Upper lobe of left lung (tissue), 6 donors: ENCODE data around the gene CCDC172. TPM values are rescaled to one million over a fixed set of nuclear protein-coding genes. Genes with fewer than 3 reads are reported as not detected.

Experiments used
- ATAC-seq, 2 donors: fragments of 200-7000 bp; cut with Tn5 transposase; one replicate each; pipeline ENCODE4 v1.9.1; 2022; ENCODE audit warnings: mild to moderate bottlenecking in 2 of 2, moderate library complexity in 2 of 2; ENCODE audit not compliant: low FRiP score in 2 of 2
- DNase-seq, 2 donors: peaks; one replicate each; pipeline ENCODE4 v3.0.0-alpha.2; 2019 to 2020
- H3K27ac ChIP-seq, 4 donors: fragments of 200-600 bp; sonication (generic); one replicate each; pipeline ENCODE4 v1.5.1; 2016 to 2019
- H3K27me3 ChIP-seq, 4 donors: fragments of 200-600 bp; sonication (generic); one replicate each; pipeline ENCODE4 v1.5.1; 2017 to 2019
- H3K36me3 ChIP-seq, 4 donors: fragments of 200-600 bp; sonication (generic); one replicate each; pipeline ENCODE4 v1.5.1; 2016 to 2019
- H3K4me1 ChIP-seq, 4 donors: fragments of 200-600 bp; sonication (generic); one replicate each; pipeline ENCODE4 v1.5.1; 2018 to 2019
- H3K4me3 ChIP-seq, 4 donors: fragments of 200-600 bp; sonication (generic); one replicate each; pipeline ENCODE4 v1.5.1; 2017 to 2019; ENCODE audit warnings: mild to moderate bottlenecking in 2 of 4, moderate library complexity in 1 of 4
- H3K9me3 ChIP-seq, 4 donors: fragments of 200-600 bp; sonication (generic); one replicate each; pipeline ENCODE4 v1.5.1; 2018 to 2019
- EP300 ChIP-seq, 4 donors: sonication (generic); formaldehyde crosslinking; IDR thresholded peaks; one replicate each; pipeline ENCODE4 v1.5.1; 2017; ENCODE audit warnings: antibody characterized with exemption in 4 of 4, control low read depth in 2 of 4
- POLR2A ChIP-seq, 4 donors: fragments of 450-650 bp; IDR thresholded peaks; one replicate each; pipeline ENCODE4 v1.5.1; 2016 to 2017; ENCODE audit warnings: antibody characterized with exemption in 4 of 4, mild to moderate bottlenecking in 2 of 4
- POLR2AphosphoS5 ChIP-seq, 2 donors: sonication (generic); formaldehyde crosslinking; IDR thresholded peaks; one replicate each; pipeline ENCODE4 v1.5.1; 2017; ENCODE audit warnings: antibody characterized with exemption in 2 of 2
- WGBS, 2 donors: methylation state at CpG; one replicate each; pipeline ENCODE4 v1.1.5; 2017 to 2018; 5-methylcytosine and 5-hydroxymethylcytosine counted together
- total RNA-seq, 6 donors: library from RNA; depleted of rRNA in 4 of 6; stranded (reverse); fragments of >200 nt in 4 of 6; gene quantifications; one replicate each; pipeline versions ENCODE4 v1.1.0 to v1.2.1, GENCODE V29; 2016 to 2021
- TF ChIP-seq, protein P1 (sequence below), 6 experiments: fragments of 450-650 bp in 4 of 6; fragments of 200-600 bp in 2 of 6; sonication (generic) in 2 of 6; IDR thresholded peaks; one replicate each; pipeline ENCODE4 v1.5.1; 2016 to 2019; ENCODE audit warnings: antibody characterized with exemption in 6 of 6
- donor health status: DM: no; HTN: no; CAD: no; lungs with moderate emphysema.
- donor health status: DM: no; HTN: yes; CAD: no; lungs with severe emphysema.

Gene CCDC172
- total RNA-seq, 6 donors from 2014 or later, result not detected

DNA sequence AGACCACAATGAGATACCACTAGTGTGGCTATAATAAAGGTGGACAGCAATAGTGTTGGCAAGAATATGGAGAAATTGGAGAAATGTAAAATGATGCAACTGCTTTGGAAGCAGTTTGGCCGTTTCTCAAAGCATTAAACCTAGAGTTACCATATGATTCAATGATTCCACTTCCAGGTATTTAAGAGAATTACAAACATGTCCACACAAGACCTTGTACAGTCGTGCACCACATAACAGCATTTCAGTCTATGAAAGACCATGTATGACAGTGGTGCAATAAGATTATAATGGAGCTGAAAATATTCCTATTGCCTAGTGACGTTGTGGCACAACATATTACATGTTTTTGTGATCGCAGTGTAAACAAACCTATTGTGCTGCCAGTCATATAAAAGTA, 29.6 kb downstream of the CCDC172 start:
- ATAC-seq (no peak), DNase-seq (no peak)
- WGBS, 2 donors, result 76 to 77% methylated on average over 4 of the region's 4 CpGs
- H3K9me3 ChIP-seq, result no peaks in the 10 kb centered on the region
- H3K27me3 ChIP-seq, result no peaks in the 10 kb centered on the region
- no peaks in the 10 kb centered on the region for H3K36me3 ChIP-seq
- H3K27ac ChIP-seq, result no peak overlapping the region
- TF ChIP-seq POLR2AphosphoS5 (IDR thresholded peaks at IDR 0.05), result no peak
- no peak for TF ChIP-seq EP300 (IDR thresholded peaks at IDR 0.05)
- no peak for TF ChIP-seq POLR2A (IDR thresholded peaks at IDR 0.05)
- TF ChIP-seq, protein P1, sequence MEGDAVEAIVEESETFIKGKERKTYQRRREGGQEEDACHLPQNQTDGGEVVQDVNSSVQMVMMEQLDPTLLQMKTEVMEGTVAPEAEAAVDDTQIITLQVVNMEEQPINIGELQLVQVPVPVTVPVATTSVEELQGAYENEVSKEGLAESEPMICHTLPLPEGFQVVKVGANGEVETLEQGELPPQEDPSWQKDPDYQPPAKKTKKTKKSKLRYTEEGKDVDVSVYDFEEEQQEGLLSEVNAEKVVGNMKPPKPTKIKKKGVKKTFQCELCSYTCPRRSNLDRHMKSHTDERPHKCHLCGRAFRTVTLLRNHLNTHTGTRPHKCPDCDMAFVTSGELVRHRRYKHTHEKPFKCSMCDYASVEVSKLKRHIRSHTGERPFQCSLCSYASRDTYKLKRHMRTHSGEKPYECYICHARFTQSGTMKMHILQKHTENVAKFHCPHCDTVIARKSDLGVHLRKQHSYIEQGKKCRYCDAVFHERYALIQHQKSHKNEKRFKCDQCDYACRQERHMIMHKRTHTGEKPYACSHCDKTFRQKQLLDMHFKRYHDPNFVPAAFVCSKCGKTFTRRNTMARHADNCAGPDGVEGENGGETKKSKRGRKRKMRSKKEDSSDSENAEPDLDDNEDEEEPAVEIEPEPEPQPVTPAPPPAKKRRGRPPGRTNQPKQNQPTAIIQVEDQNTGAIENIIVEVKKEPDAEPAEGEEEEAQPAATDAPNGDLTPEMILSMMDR (IDR thresholded peaks at IDR 0.05), result no peak
- no peak overlapping the region for H3K4me3 ChIP-seq
- H3K4me1 ChIP-seq, result no peaks in the 10 kb centered on the region

DNA sequence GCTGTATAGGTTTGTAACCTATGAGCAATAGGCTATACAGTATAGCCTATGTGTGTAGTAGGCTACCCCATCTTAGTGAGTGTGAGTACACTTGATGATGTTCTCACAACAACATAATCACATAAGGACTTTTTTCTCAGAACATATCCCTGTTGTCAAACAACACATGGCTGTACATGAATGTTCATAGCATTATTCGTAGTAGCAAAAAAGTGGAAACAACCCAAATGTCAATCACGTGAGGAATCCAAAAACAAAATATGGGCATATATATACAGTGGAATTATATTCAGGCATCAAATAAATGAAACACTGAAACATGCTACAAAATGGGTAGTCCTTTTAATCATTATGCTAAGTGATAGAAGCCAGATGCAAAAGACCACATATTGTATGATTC, 31.1 kb downstream of the CCDC172 start:
- H3K9me3 ChIP-seq, result no peaks in the 10 kb centered on the region
- 90 to 93% methylated on average over 2 of the region's 2 CpGs for WGBS, 2 donors
- H3K27ac ChIP-seq, result no peak overlapping the region
- no peaks in the 10 kb centered on the region for H3K27me3 ChIP-seq
- H3K4me3 ChIP-seq, result no peak overlapping the region
- ATAC-seq (no peak), DNase-seq (no peak)
- H3K36me3 ChIP-seq, result no peaks in the 10 kb centered on the region
- no peaks in the 10 kb centered on the region for H3K4me1 ChIP-seq
- no peak for TF ChIP-seq EP300 (IDR thresholded peaks at IDR 0.05)
- TF ChIP-seq POLR2A (IDR thresholded peaks at IDR 0.05), result no peak
- TF ChIP-seq, protein P1 (IDR thresholded peaks at IDR 0.05), result no peak
- no peak for TF ChIP-seq POLR2AphosphoS5 (IDR thresholded peaks at IDR 0.05)

DNA sequence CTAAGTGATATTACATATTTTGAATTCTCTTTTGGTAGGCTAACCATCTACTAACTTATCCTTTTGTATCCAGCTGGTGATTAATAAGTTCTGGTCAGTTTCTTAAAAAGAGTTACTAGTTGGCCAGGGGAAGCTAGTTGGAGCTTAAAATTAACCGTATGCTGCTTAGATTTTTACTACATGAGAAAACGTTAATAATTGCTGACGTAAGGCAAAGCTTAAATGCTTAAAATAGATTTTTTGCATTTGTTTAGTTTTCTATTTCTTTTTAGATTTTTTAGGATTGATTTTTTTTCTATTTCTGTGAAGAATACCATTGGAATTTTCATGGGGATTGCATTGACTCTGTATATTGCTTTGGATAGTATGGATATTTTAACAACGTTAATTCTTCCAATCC, 32.6 kb downstream of the CCDC172 start:
- H3K4me1 ChIP-seq, result no peaks in the 10 kb centered on the region
- no peak for ATAC-seq
- no peak overlapping the region for H3K4me3 ChIP-seq
- H3K27ac ChIP-seq, result no peak overlapping the region
- TF ChIP-seq EP300 (IDR thresholded peaks at IDR 0.05), result no peak
- no peak for TF ChIP-seq POLR2AphosphoS5 (IDR thresholded peaks at IDR 0.05)
- TF ChIP-seq, protein P1 (IDR thresholded peaks at IDR 0.05), result no peak
- TF ChIP-seq POLR2A (IDR thresholded peaks at IDR 0.05), result no peak
- no peak for DNase-seq
- H3K27me3 ChIP-seq, result no peaks in the 10 kb centered on the region
- no peaks in the 10 kb centered on the region for H3K36me3 ChIP-seq
- 88 to 92% methylated on average over 4 of the region's 4 CpGs for WGBS, 2 donors
- no peaks in the 10 kb centered on the region for H3K9me3 ChIP-seq

DNA sequence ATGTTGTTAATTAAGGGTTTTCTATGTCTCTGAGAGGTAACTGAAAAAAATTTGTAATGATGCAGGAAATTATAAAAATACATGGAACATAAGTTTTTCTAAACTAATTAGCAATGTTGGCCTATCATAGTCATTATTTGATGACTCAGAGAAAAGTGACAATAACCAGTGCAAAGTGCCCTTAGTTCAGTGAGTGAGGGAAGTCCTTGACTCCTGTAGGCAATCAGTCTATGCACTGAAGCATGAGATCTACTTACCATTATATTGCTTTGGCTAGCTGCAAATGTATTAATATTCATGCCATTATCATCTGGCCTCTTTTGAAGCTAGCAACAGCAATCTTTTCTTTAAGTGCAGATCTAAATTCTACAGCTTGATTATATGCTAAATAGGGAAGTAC, 40.6 kb downstream of the CCDC172 start:
- no peak for ATAC-seq
- no peaks in the 10 kb centered on the region for H3K36me3 ChIP-seq
- no peaks in the 10 kb centered on the region for H3K4me1 ChIP-seq
- no peak for TF ChIP-seq EP300 (IDR thresholded peaks at IDR 0.05)
- TF ChIP-seq POLR2A (IDR thresholded peaks at IDR 0.05), result no peak
- TF ChIP-seq, protein P1 (IDR thresholded peaks at IDR 0.05), result no peak
- TF ChIP-seq POLR2AphosphoS5 (IDR thresholded peaks at IDR 0.05), result no peak
- H3K4me3 ChIP-seq, result no peak overlapping the region
- DNase-seq, result no peak
- H3K27me3 ChIP-seq, result no peaks in the 10 kb centered on the region
- H3K27ac ChIP-seq, result no peak overlapping the region
- no peaks in the 10 kb centered on the region for H3K9me3 ChIP-seq

DNA sequence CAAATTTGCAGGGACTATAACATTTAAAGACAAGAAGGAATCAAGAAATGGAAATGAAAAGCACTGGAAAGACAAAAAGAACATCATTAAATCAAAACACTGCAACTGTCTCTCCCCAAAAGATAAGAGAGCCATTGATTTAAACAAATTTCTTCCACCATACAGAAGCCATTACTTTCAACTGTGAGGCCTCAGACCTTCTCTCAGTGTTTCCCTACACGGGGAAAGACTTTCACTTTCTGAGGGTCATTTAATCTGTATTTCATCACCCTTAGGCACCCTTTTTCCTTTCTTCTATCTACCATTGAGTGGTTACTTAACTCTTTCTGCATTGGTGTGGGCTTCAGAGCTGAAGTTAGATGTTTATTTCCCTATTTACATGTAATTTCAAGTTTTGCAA, 47.5 kb downstream of the CCDC172 start:
- Histone ChIP-seq H3K27me3 (no peaks in the 10 kb centered on the region), H3K4me3 (no peak overlapping the region), H3K36me3 (no peaks in the 10 kb centered on the region), H3K4me1 (no peaks in the 10 kb centered on the region), H3K9me3 (no peaks in the 10 kb centered on the region), H3K27ac (no peak overlapping the region)
- ATAC-seq, result no peak
- WGBS, 2 donors, result 8 to 38% methylated on average over 1 of the region's 1 CpG
- DNase-seq, result no peak
- TF ChIP-seq, protein P1 (IDR thresholded peaks at IDR 0.05), result no peak
- TF ChIP-seq POLR2AphosphoS5 (IDR thresholded peaks at IDR 0.05) (no peak), POLR2A (IDR thresholded peaks at IDR 0.05) (no peak), EP300 (IDR thresholded peaks at IDR 0.05) (no peak)
